ENCODE data around the gene HDAC7.
A peak's percentile ranks its signal among the peaks of the same experiment; 100 is the strongest.
"Not testable (repeated sequence)": the region's sequence is repeated elsewhere in the genome, so short reads cannot be mapped to it uniquely, and the experiment has no call there.

HDAC7 gene

DNA sequence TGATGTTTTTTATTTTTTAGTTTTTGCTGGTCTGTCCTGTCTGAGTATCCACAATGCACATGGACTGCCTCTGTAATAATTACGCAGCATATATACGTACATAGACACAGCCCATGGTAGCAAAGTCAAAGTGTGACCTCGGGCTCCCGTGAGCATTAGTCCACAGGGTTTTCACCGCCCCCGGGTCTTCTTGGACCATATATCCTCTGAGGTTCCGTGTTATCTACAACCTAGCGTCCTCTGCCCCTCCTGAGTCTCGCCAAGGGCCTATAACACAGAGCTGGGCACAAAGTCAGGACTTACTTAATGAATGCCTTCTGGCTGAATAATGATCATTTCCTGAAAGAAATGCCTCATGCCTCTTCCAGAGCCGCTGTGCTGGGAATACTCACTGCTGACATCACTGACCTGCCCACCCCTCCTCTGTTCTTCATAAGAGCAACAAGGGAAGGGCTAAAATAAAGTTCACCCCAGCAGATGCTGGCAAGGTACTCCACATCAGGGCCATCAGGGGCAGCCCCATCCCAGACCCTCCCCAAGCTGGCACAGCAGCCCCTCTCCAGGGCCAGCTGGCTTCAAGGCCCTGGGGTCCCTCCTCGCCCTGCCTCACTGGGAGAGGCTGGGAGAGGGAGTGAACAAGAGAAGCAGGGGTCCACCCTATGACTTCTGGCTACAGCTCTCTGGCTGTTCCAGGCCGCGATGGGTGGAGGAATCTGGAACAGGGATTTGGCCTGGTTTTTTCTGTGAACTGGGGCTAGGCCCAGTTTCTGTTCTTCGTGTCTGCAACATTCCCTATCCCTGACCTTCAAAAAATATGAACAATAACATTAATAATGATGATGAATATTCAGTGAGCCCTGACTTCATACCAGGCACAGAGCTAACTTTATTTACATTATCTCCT, 7.9 kb downstream of the HDAC7 start:
- no peak for DNase-seq

- no peak for DNase-seq
These were observed 8.7 kb downstream of the HDAC7 start for GRCh38 chr12:47811072-47811396.

DNA sequence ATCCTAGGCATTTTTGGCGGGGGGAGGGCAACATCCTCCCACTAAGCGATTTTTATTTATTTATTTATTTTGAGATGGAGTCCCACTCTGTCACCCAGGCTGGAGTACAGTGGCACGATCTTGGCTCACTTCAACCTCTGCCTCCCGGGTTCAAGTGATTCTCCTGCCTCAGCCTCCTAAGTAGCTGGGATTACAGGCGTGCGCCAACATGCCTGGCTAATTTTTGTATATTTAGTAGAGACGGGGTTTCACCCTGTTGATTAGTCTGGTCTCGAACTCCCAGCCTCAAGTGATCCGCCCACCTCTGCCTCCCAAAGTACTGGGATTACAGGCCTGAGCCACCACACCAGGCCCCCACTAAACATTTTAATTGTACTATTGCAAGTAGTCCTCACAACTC, 10.2 kb downstream of the HDAC7 start:
- DNase-seq, result not testable (repeated sequence)

DNA sequence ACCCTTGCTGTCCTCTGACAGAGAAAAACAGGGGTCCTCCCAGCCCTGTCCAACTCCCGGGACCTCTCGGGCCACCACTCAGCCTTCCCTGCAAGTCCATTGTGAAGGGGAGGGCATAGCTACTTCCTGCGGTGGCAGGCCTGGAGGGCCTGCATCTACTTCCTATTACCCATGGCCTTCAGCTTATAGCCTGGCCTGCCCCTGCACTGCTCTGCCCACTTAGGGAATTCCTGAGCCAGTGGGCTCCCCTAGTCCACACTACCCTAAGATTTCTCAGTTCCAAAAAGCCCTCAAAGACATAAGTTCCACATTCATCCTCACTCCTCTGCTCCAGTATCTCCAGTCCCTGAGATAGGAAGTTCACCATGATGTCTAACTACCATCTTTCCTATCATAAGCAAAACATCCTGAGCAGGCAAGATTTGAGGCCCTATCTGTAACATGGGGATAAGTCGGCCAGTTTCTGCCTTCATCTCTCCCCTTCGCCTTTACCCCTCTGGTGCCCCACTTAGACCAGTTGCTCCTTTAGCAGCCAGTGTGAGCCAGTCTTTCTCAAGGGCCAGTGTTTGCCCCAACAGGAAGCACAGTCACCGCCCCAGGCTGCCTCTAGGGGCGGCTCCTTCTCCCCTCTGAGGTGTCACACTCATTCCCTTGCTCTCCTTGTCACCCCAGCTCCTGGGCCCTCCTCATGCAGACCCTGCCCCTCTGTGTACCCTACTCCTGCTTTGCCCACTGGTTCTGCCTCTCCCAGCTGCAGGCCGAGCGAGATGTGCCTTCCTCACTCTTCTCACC, 10.9 kb downstream of the HDAC7 start:
- peak; percentile 68 for DNase-seq

DNA sequence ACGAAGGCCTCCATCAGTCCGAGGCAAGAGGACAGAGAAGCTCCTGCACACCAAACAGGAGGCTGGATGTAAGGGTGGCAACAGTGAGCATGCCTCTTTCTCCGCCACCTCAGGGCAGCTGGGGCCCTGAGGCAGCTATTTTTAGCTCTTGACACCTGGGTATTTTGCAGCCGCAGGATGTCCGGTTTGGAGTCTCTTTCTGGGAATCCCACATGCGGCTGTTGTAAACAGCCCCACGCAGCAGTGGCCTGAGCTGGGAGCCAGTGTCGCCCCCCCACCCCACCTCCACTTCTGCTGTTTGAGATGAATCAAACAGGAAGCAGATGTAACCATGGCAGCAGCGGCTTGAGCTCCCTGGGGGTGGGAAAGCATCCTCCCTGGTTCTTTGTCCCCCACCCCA, 11.7 kb downstream of the HDAC7 start:
- peak; percentile 93 for DNase-seq

DNA sequence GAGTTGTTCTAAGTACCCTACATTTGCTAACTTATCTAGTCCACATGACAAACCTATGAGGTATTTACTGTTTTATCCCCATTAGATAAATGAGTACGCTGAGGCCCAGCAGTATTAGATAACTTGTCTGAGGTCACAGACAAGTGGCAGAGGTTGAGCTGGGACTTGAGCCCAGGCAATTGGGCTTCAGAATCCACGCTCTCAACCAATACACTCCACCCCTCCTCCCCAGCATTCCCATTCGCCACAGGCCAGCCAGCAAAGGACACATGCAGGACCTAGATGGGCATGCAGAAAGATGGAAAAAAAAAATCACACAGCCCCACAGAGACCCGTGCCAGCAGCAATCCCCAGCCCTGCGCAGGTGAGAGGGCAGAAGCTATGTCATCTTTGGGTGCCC, 12.4 kb downstream of the HDAC7 start:
- DNase-seq, result no peak

GRCh38 chr12:47805417-47805816, 14.3 kb downstream of the HDAC7 start:
- no peak for DNase-seq

GRCh38 chr12:47804171-47804570, 15.5 kb downstream of the HDAC7 start:
- no peak for DNase-seq

DNA sequence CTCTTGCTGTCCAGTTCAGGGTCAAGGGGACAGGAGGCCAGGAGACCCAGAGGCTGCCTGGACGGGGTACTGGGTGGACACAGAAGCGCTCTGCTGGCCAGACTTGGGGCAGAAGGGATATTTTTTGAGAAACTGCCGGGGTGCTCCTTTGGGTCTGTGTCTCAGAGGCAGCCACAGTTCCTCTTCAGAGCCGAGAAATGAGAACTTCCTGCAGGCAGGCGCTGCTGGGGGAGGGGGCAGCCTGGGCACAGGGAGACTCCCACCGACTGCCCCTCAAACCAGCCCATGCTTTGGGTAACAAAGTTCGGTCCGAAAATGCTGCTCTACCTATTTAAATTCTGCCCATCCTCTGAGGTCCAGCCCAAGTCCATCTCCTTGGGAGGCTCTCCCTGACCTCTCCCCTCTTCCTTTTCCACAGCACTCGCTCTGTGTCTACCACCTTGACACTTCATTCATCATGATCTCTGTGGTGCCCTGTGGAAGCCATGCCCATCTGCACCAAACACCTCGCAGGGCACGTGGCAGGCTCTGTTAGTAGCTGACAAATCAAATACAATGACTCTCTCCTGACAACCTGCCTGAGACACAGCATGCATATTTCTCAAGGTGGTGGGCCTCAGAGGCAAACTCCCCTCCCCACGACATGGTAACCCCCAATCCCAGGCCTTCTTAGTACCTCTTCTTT, 16.4 kb downstream of the HDAC7 start:
- no peak for DNase-seq

GRCh38 chr12:47802312-47802711, 17.4 kb downstream of the HDAC7 start:
- no peak for DNase-seq

DNA sequence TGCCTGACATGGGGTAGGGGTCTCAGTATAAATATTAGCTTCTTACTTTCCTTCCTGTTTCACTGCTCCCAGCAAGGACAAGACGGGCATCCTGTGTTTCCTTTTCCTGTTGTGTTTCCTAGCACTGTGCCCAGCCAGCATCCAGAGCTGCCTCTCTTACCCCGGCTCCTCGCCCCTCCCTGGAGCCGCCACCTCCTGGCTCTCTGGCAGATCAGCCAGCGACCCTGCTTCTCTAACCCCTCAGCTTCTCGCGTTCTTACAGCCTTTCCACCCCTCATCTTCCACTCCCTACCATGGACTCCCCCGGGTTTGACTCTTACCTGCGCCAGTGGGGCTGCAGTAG, 17.8 kb downstream of the HDAC7 start:
- DNase-seq, result no peak

GRCh38 chr12:47801170-47801903, 18.4 kb downstream of the HDAC7 start:
- no peak for DNase-seq

- no peak for DNase-seq
These were observed 19.1 kb downstream of the HDAC7 start for GRCh38 chr12:47800582-47800981.

DNA sequence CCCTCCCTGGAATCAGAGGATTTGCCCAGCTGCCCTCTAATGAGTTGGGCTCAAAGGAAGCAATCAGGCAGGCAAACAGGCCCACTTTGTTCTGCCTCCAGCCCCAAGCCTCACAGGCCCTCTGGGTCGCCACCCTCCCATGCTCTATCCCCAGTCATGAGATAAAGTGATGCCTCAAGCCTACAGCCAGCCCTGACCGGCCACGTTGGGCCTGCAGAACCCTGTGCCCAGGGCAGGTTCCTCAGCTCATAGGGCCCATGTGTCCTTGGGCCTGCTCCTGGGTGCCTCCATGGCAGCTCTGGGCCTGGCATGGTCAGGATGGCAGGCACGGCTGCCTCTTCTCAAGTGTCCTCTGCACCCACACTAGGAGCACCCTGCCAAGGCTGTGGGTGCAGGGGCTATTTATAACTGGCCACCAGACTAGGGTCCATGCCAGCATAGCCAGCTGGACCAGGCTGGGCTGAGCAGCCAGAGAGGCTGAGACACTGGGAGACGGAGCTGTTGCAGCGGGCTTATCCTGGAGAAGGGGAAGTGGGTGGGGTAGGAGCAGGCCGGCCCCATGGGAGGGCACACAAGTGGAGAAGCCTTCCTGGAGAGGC, 20.2 kb downstream of the HDAC7 start:
- no peak for DNase-seq

GRCh38 chr12:47798382-47798948, 21.2 kb downstream of the HDAC7 start:
- DNase-seq, result no peak

- DNase-seq, result peak; percentile 49
These were observed 22.3 kb downstream of the HDAC7 start for GRCh38 chr12:47797441-47797840.

DNA sequence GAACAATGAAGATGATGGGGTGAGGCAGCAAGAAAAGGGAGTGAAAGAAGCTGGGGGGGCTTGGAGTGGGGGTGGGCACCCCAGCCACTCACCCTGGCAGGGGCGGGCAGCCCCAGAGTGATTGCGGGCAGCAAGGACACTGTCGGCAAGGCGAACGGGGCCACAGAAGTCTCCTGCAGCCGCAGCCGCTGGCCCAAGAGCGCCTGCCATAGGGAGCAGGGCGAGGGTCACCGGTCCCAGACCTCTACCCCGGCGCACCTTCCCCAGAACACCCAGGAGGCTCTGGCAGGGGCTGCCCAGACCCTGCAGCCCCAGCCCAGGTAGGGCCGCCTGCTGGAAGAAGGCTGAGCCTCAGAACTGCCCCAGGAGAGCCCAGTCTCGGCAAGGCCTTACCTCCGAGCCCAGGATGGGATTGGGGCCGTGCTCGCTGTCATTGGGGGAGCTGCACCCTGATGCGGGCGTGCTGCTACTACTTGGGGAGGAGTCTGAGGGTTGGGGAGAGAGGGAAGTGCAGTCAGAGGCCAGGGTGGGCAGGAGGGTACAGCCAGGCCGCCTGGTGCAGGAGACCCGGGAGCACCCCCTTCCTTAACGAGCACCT, 23.8 kb downstream of the HDAC7 start:
- no peak for DNase-seq

- no peak for DNase-seq
These were observed 24.4 kb downstream of the HDAC7 start for GRCh38 chr12:47795121-47795813.

DNA sequence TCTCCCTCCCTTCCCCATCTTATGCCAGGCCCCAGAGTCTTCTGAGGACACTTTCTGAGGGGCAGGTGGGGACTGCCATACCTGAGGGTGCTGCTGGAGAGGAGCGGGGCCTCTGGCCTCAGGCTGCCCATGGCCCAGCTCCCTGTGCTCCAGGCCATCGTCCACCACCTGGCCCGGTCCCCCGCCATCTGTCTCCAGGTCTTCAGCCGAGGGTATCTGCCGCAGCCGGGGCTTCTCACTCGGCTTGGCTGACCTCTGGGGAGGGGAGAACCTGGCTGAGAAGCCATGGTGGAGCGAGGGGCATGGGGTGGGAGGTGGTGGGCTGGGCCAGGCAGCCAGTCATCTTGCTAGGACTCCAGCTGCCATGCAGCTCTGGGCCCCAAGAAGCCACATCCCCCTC, 25.0 kb downstream of the HDAC7 start:
- no peak for DNase-seq

DNA sequence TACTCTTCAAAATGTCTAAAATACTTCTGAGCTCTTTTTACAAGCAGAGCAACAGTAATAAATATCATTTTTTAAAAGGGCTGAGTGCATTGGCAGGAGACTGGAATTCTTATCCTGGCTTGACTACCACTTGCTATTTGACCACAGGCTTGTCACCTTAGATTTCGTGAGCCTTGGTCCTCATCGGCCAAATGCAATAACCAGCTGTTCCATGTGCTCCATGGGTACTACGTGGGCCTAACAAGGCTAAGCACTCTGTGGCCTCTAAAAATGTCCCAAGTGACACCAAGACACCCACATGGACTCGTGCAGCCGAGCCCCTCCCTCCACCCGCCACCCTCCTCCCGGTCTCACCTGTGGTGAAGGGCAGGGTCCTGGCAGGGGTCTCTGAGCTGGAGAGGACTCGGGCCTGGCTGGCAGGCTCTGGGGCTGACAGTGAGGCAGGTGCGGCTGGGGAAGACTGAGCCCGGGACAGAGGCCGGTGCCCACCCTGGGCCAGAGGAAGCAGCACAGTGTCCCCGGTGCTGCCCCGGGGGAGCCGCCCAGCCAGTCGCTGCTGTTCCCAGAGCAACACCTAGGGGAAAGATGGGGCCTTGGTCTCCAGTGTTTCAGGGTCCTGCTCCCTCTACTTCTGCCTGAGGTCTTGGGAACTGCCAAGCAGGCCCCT, 26.6 kb downstream of the HDAC7 start:
- DNase-seq, result no peak

DNA sequence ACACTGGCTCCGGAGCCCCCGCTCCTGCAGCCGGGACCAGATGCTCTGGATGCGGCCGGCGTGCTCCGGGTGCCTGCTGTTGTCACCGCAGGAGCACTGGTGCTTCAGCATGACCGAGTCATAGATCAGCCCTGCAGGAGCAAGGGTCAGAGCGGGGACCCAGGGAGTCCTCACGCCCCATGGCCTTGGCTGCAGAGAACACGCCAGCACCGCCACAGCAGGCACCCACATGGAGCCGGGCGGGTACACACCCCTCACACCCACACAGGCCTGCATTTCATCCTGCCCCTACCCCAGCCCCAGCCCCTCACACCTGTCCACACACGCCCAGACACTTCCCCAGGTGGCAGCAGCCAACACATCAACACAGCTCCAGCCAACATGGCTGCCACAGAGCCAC, 27.8 kb downstream of the HDAC7 start:
- no peak for DNase-seq
